SU-DHL-6 (cell line): ENCODE results near the gene CCDC141.
"Not testable (repeated sequence)": the region's sequence is repeated elsewhere in the genome, so short reads cannot be mapped to it uniquely, and the experiment has no call there.

Experiments used
- H2AFZ ChIP-seq: fragments of 200-600 bp; sonication (generic); 2 replicates; pipeline ENCODE4 v1.6.1; 2014; ENCODE audit warnings: low read depth, mild to moderate bottlenecking, moderate library complexity, mixed read lengths, antibody characterized with exemption, low read length; ENCODE audit not compliant: severe bottlenecking
- H3F3A ChIP-seq: fragments of 200-600 bp; shearing (Covaris generic); 2 replicates; pipeline ENCODE4 v1.6.0; 2016; ENCODE audit warnings: antibody characterized with exemption, mild to moderate bottlenecking; ENCODE audit not compliant: insufficient read depth
- H3K27ac ChIP-seq: fragments of 200-600 bp; sonication (generic); 2 replicates; pipeline ENCODE4 v1.5.1; 2016; ENCODE audit warnings: low read depth, mild to moderate bottlenecking, low read length, moderate library complexity, mixed read lengths
- H3K27me3 ChIP-seq: fragments of 200-600 bp; sonication (generic), shearing (Covaris generic); 2 replicates; pipeline ENCODE4 v1.6.0; 2014; ENCODE audit warnings: mild to moderate bottlenecking, low read length
- H3K36me3 ChIP-seq: fragments of 200-600 bp; sonication (generic); 2 replicates; pipeline ENCODE4 v1.6.1; 2014; ENCODE audit warnings: mild to moderate bottlenecking, low read length, mixed read lengths
- H3K4me2 ChIP-seq: fragments of 300-600, 200-600 bp; shearing (Covaris generic), sonication (generic); 2 replicates; pipeline ENCODE4 v1.6.0; 2014; ENCODE audit warnings: low read length, low read depth, mild to moderate bottlenecking; ENCODE audit not compliant: poor library complexity, severe bottlenecking
- H3K4me3 ChIP-seq: fragments of 200-600 bp; sonication (generic); 2 replicates; pipeline ENCODE4 v1.5.1; 2014; ENCODE audit warnings: antibody characterized with exemption, low read length, mild to moderate bottlenecking, mixed read lengths; ENCODE audit not compliant: insufficient read depth, poor library complexity, severe bottlenecking
- H3K79me2 ChIP-seq: fragments of 200-600 bp; sonication (generic); 2 replicates; pipeline ENCODE4 v1.6.1; 2014; ENCODE audit warnings: mild to moderate bottlenecking, low read length, moderate library complexity; ENCODE audit not compliant: insufficient read depth
- H3K9ac ChIP-seq: fragments of 200-600 bp; sonication (generic); 2 replicates; pipeline ENCODE4 v1.7.0; 2014; ENCODE audit warnings: mild to moderate bottlenecking, low read length
- H3K9me2 ChIP-seq: fragments of 200-600 bp; sonication (generic); replicated peaks from 2 replicates; pipeline ENCODE4 v1.6.1; 2014; ENCODE audit warnings: low read length; ENCODE audit not compliant: insufficient read depth
- H3K9me3 ChIP-seq: fragments of 200-600 bp; sonication (generic); 2 replicates; pipeline ENCODE4 v1.6.1; 2014; ENCODE audit warnings: low read length, mixed read lengths; ENCODE audit not compliant: insufficient read depth
- H4K20me1 ChIP-seq: fragments of 200-600 bp; sonication (generic); 2 replicates; pipeline ENCODE4 v1.6.1; 2014; ENCODE audit warnings: low read depth, mild to moderate bottlenecking, antibody characterized with exemption, low read length, moderate library complexity, mixed read lengths
- EZH2phosphoT487 ChIP-seq: fragments of 200-600 bp; sonication (generic), shearing (Covaris generic); conservative IDR thresholded peaks from 2 replicates; pipeline ENCODE4 v1.6.1; 2018; ENCODE audit warnings: mild to moderate bottlenecking, antibody characterized with exemption, low read length, moderate library complexity, mixed read lengths
- TF ChIP-seq, protein P1 (sequence below): fragments of 200-600 bp; sonication (generic); IDR thresholded peaks from one replicate; pipeline ENCODE4 v1.5.1; 2017; ENCODE audit warnings: antibody characterized with exemption, mild to moderate bottlenecking, low read length, moderate library complexity; ENCODE audit not compliant: insufficient read depth, poor library complexity, severe bottlenecking

CCDC141 gene

DNA sequence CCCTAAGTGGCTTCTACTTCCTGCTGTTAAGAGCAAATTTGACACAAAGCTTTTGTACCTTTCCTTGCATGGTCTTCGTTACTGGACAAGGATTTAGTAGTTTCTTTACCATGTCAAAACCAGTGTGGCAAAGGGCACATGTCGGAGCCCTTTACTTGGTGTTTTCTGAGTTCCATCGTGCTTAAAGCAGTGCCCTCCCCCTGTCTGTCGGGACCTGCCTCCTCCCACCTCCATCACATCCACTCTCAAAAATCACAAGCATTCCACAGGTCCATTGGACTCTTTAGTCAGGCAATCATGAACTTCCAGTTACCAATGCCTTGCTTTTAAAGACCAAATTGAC lies 763 bp downstream of the CCDC141 start:
- Histone ChIP-seq H3K9ac (peak overlapping the region; percentile 40), H4K20me1 (no peaks in the 10 kb centered on the region), H3K4me3 (peak overlapping the region; percentile 28), H3K9me3 (no peaks in the 10 kb centered on the region), H3K27me3 (no peaks in the 10 kb centered on the region), H3K36me3 (no peaks in the 10 kb centered on the region), H3K4me2 (peak overlapping the region; percentile 58), H3K79me2 (no peaks in the 10 kb centered on the region), H3F3A (no peaks in the 10 kb centered on the region), H3K27ac (peak overlapping the region; percentile 69), H3K9me2 (no peaks in the 10 kb centered on the region), H2AFZ (peak overlapping the region; percentile 21)
- TF ChIP-seq EZH2phosphoT487, result no peak
- TF ChIP-seq, protein P1, sequence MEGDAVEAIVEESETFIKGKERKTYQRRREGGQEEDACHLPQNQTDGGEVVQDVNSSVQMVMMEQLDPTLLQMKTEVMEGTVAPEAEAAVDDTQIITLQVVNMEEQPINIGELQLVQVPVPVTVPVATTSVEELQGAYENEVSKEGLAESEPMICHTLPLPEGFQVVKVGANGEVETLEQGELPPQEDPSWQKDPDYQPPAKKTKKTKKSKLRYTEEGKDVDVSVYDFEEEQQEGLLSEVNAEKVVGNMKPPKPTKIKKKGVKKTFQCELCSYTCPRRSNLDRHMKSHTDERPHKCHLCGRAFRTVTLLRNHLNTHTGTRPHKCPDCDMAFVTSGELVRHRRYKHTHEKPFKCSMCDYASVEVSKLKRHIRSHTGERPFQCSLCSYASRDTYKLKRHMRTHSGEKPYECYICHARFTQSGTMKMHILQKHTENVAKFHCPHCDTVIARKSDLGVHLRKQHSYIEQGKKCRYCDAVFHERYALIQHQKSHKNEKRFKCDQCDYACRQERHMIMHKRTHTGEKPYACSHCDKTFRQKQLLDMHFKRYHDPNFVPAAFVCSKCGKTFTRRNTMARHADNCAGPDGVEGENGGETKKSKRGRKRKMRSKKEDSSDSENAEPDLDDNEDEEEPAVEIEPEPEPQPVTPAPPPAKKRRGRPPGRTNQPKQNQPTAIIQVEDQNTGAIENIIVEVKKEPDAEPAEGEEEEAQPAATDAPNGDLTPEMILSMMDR, result no peak

DNA sequence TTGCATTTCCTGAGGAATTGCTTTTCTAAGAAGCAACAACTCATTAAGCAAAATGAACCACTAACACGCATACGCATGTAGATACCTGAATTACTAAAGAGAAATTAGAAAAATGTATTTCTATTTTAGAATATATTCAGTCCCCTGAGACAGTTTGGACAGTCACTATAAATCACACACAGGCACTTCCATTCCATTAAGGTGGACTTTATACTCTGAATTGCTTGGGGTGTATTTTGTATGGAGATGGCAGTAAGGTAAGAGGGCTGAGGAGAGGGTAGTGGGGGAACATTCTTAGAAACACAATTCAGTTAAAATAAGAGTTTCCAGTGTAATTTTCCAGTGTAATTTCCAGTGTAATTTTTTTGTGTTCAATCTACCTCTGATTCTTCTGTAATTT lies 1.8 kb downstream of the CCDC141 start:
- no peaks in the 10 kb centered on the region for H3K9me3 ChIP-seq
- H3K9ac ChIP-seq, result peak overlapping the region; percentile 40; the same call in 1 of the 2 replicates
- TF ChIP-seq EZH2phosphoT487, result no peak
- TF ChIP-seq, protein P1, result no peak
- H3K27ac ChIP-seq, result peak overlapping the region; percentile 69
- no peak overlapping the region for H2AFZ ChIP-seq
- no peaks in the 10 kb centered on the region for H3K9me2 ChIP-seq
- H3K4me2 ChIP-seq, result peak overlapping the region; percentile 58
- H3K27me3 ChIP-seq, result no peaks in the 10 kb centered on the region
- H4K20me1 ChIP-seq, result no peaks in the 10 kb centered on the region
- no peaks in the 10 kb centered on the region for H3K79me2 ChIP-seq
- H3F3A ChIP-seq, result no peaks in the 10 kb centered on the region
- peak overlapping the region; percentile 28 for H3K4me3 ChIP-seq
- H3K36me3 ChIP-seq, result no peaks in the 10 kb centered on the region

DNA sequence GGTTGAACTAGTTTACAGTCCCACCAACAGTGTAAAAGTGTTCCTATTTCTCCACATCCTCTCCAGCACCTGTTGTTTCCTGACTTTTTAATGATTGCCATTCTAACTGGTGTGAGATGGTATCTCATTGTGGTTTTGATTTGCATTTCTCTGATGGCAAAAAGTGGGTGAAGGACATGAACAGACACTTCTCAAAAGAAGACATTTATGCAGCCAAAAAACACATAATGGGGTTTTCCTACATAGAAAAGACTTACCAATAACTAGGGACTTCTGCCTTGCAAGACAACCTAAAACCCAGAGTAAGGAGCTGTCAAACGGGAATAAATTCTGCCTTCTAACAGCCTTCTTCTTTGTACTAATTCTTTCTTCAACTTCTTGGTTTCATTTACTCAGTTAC lies 4.3 kb downstream of the CCDC141 start:
- not testable (repeated sequence) for H3K79me2 ChIP-seq, H2AFZ ChIP-seq, H3F3A ChIP-seq, H3K9me2 ChIP-seq, H3K4me2 ChIP-seq, H3K27me3 ChIP-seq, H3K9ac ChIP-seq, H4K20me1 ChIP-seq, H3K9me3 ChIP-seq, H3K4me3 ChIP-seq, H3K36me3 ChIP-seq
- peak overlapping the region; percentile 34; the same call in 1 of the 2 replicates for H3K27ac ChIP-seq

DNA sequence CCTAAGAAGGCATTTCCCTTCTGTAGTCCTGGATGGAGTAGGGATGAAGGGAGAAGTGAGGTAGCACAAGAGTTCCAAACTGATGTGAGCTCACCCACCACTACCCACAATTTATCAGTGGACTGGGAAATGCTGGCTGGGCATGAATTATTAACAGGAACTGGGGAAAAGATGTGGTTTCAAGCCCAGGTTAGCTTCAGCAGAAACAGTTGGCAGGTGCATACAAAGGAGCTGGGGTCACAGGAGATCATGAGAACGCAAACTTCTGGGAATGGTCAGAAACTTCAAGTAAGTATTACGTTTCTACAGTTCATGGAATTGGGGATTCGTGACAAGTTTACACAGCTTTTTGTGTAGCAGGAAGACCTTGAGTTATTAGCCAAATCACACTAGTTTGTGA lies 5.4 kb downstream of the CCDC141 start:
- no peaks in the 10 kb centered on the region for H3F3A ChIP-seq
- no peaks in the 10 kb centered on the region for H3K79me2 ChIP-seq
- H3K9ac ChIP-seq, result no peak overlapping the region
- TF ChIP-seq, protein P1, result no peak
- no peaks in the 10 kb centered on the region for H4K20me1 ChIP-seq
- H3K27me3 ChIP-seq, result no peaks in the 10 kb centered on the region
- H3K9me3 ChIP-seq, result no peaks in the 10 kb centered on the region
- H3K36me3 ChIP-seq, result no peaks in the 10 kb centered on the region
- H3K27ac ChIP-seq, result no peak overlapping the region
- H3K9me2 ChIP-seq, result no peaks in the 10 kb centered on the region
- peak overlapping the region; percentile 33 for H3K4me2 ChIP-seq
- H2AFZ ChIP-seq, result no peak overlapping the region
- no peak overlapping the region for H3K4me3 ChIP-seq
